ENCODE data around the gene IQSEC1. TPM values are rescaled to one million over a fixed set of nuclear protein-coding genes. Genes with fewer than 3 reads are reported as not detected.

Gene IQSEC1
- total RNA-seq, 3 donors from 2014 or later: 26.9 to 45.4 (median 26.9) TPM

GRCh38 chr3:13106308-13107001 lies 33.2 kb upstream of the IQSEC1 start:
- intact Hi-C loops (cut with DNase I; ENCODE audit: low total_unique reads): no loop called here
- Histone ChIP-seq H3K27me3 (no peaks in the 10 kb centered on the region), H3K36me3 (no peaks in the 10 kb centered on the region), H3K4me1 (no peaks in the 10 kb centered on the region), H3K9me3 (no peaks in the 10 kb centered on the region), H3K27ac (peak overlapping the region in 1 of 2 donors; percentile 25), H3K4me3 (no peak overlapping the region)
- DNase-seq (ENCODE audit: low spot score in 2 of 2): no peak
- TF ChIP-seq CTCF (IDR thresholded peaks at IDR 0.05): no peak
- no peak for TF ChIP-seq POLR2A (IDR thresholded peaks at IDR 0.05)
- TF ChIP-seq POLR2AphosphoS5 (IDR thresholded peaks at IDR 0.05): no peak

GRCh38 chr3:13105896-13106250 lies 32.6 kb upstream of the IQSEC1 start:
- Histone ChIP-seq H3K36me3 (no peaks in the 10 kb centered on the region), H3K4me1 (no peaks in the 10 kb centered on the region), H3K27me3 (no peaks in the 10 kb centered on the region), H3K27ac (peak overlapping the region in 1 of 2 donors; percentile 25), H3K4me3 (no peak overlapping the region), H3K9me3 (no peaks in the 10 kb centered on the region)
- intact Hi-C loops (cut with DNase I; ENCODE audit: low total_unique reads): no loop called here
- TF ChIP-seq POLR2A (IDR thresholded peaks at IDR 0.05) (no peak), CTCF (IDR thresholded peaks at IDR 0.05) (no peak), POLR2AphosphoS5 (IDR thresholded peaks at IDR 0.05) (no peak)
- no peak for DNase-seq (ENCODE audit: low spot score in 2 of 2)

- Histone ChIP-seq H3K27me3 (no peaks in the 10 kb centered on the region), H3K9me3 (no peaks in the 10 kb centered on the region), H3K27ac (peak overlapping the region in 1 of 2 donors; percentile 25), H3K4me3 (no peak overlapping the region), H3K4me1 (no peaks in the 10 kb centered on the region), H3K36me3 (no peaks in the 10 kb centered on the region)
- no peak for DNase-seq (ENCODE audit: low spot score in 2 of 2)
- TF ChIP-seq POLR2A (IDR thresholded peaks at IDR 0.05) (no peak), CTCF (IDR thresholded peaks at IDR 0.05) (no peak), POLR2AphosphoS5 (IDR thresholded peaks at IDR 0.05) (no peak)
- intact Hi-C loops (cut with DNase I; ENCODE audit: low total_unique reads): no loop called here
Measured at GRCh38 chr3:13105181-13105895, 32.1 kb upstream of the IQSEC1 start.

- no peak overlapping the region for H3K27ac ChIP-seq
- H3K27me3 ChIP-seq: no peaks in the 10 kb centered on the region
- H3K9me3 ChIP-seq: no peaks in the 10 kb centered on the region
- DNase-seq (ENCODE audit: low spot score in 2 of 2): no peak
- no peak for TF ChIP-seq CTCF (IDR thresholded peaks at IDR 0.05)
- TF ChIP-seq POLR2AphosphoS5 (IDR thresholded peaks at IDR 0.05): no peak
- TF ChIP-seq POLR2A (IDR thresholded peaks at IDR 0.05): no peak
- no peaks in the 10 kb centered on the region for H3K4me1 ChIP-seq
- no peaks in the 10 kb centered on the region for H3K36me3 ChIP-seq
- intact Hi-C loops (cut with DNase I; ENCODE audit: low total_unique reads): no loop called here
- no peak overlapping the region for H3K4me3 ChIP-seq
Measured at GRCh38 chr3:13104511-13104910, 31.3 kb upstream of the IQSEC1 start.

- Histone ChIP-seq H3K4me3 (no peak overlapping the region), H3K27ac (no peak overlapping the region), H3K4me1 (no peaks in the 10 kb centered on the region), H3K9me3 (no peaks in the 10 kb centered on the region), H3K27me3 (no peaks in the 10 kb centered on the region), H3K36me3 (no peaks in the 10 kb centered on the region)
- no peak for DNase-seq (ENCODE audit: low spot score in 2 of 2)
- intact Hi-C loops (cut with DNase I; ENCODE audit: low total_unique reads): no loop called here
- TF ChIP-seq CTCF (IDR thresholded peaks at IDR 0.05) (no peak), POLR2AphosphoS5 (IDR thresholded peaks at IDR 0.05) (no peak), POLR2A (IDR thresholded peaks at IDR 0.05) (no peak)
Measured at GRCh38 chr3:13103416-13104058, 30.3 kb upstream of the IQSEC1 start.

Measured in breast epithelium (tissue), 4 donors.